DOHH2 (cell line): Measurements from ENCODE around the gene SHROOM3.

Experiments used
- H3F3A ChIP-seq: fragments of 200-600 bp; sonication (generic), shearing (Covaris generic); 2 replicates; pipeline ENCODE4 v1.6.0; 2016; ENCODE audit warnings: antibody characterized with exemption, mild to moderate bottlenecking; ENCODE audit not compliant: control insufficient read depth, insufficient read depth
- H3K27ac ChIP-seq: fragments of 200-600 bp; sonication (generic); 2 replicates; pipeline ENCODE4 v1.5.1; 2014; ENCODE audit warnings: low read depth, mild to moderate bottlenecking, low read length, moderate library complexity
- H3K27me3 ChIP-seq: fragments of 200-600 bp; sonication (generic); 2 replicates; pipeline ENCODE4 v1.6.1; 2014; ENCODE audit warnings: mild to moderate bottlenecking, low read length, mixed read lengths; ENCODE audit not compliant: control insufficient read depth
- H3K36me3 ChIP-seq: fragments of 200-600 bp; sonication (generic); 2 replicates; pipeline ENCODE4 v1.6.1; 2014; ENCODE audit warnings: mild to moderate bottlenecking, low read length, moderate library complexity, mixed read lengths; ENCODE audit not compliant: control insufficient read depth
- H3K4me1 ChIP-seq: fragments of 200-600 bp; sonication (generic); 2 replicates; pipeline ENCODE4 v1.6.1; 2014; ENCODE audit warnings: mild to moderate bottlenecking, low read length, mixed read lengths; ENCODE audit not compliant: control insufficient read depth
- H3K4me2 ChIP-seq: fragments of 200-600 bp; sonication (generic); 2 replicates; pipeline ENCODE4 v1.6.0; 2014; ENCODE audit warnings: mild to moderate bottlenecking, low read length, moderate library complexity
- H3K4me3 ChIP-seq: fragments of 200-600 bp; sonication (generic); 2 replicates; pipeline ENCODE4 v1.5.1; 2014; ENCODE audit warnings: mild to moderate bottlenecking, low read length, mixed read lengths
- H3K79me2 ChIP-seq: fragments of 200-600 bp; sonication (generic); 2 replicates; pipeline ENCODE4 v1.6.1; 2014; ENCODE audit warnings: mild to moderate bottlenecking, low read length, mixed read lengths; ENCODE audit not compliant: control insufficient read depth
- H3K9me2 ChIP-seq: fragments of 200-600 bp; sonication (generic); replicated peaks from 2 replicates; pipeline ENCODE4 v1.6.1; 2014; ENCODE audit warnings: mild to moderate bottlenecking, low read length, mixed read lengths; ENCODE audit not compliant: control insufficient read depth
- H3K9me3 ChIP-seq: fragments of 200-600 bp; sonication (generic); 2 replicates; pipeline ENCODE4 v1.6.1; 2014; ENCODE audit warnings: antibody characterized with exemption, low read length, mixed read lengths; ENCODE audit not compliant: control insufficient read depth, insufficient read depth
- H4K20me1 ChIP-seq: fragments of 200-600 bp; sonication (generic); 2 replicates; pipeline ENCODE4 v1.6.0; 2014; ENCODE audit warnings: low read depth, mild to moderate bottlenecking, antibody characterized with exemption, low read length, moderate library complexity; ENCODE audit not compliant: control insufficient read depth, insufficient read depth
- EZH2phosphoT487 ChIP-seq: fragments of 200-600 bp; sonication (generic); IDR thresholded peaks from 2 replicates; pipeline ENCODE4 v1.6.1; 2017; ENCODE audit warnings: borderline replicate concordance, mild to moderate bottlenecking, antibody characterized with exemption, low read length, moderate library complexity, mixed read lengths
- TF ChIP-seq, protein P1 (sequence below): fragments of 200-600 bp; sonication (generic); IDR thresholded peaks from one replicate; pipeline ENCODE4 v1.5.1; 2014; ENCODE audit warnings: antibody characterized with exemption, mild to moderate bottlenecking, low read depth, low read length; ENCODE audit not compliant: poor library complexity, severe bottlenecking

The SHROOM3 gene

DNA sequence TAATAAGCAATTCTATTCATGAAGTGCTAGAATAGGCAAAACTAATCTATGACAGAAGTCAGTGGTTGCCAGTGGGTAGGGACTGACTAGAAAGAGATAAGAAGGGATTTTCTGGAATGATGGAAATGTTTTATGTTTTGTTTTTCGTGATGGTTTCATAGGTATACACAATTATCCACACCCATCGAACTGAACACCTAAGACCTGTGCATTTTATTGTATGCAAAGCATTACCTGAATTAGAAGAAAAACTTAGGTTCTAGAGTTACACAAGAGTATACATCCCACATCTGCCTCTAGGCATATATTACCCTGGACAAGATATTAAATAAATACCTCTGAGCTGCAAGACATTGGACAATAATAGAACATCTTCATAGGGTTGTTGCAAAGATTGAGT is 257.7 kb downstream of the SHROOM3 start:
- Histone ChIP-seq H3K36me3 (no peaks in the 10 kb centered on the region), H3K9me3 (no peaks in the 10 kb centered on the region), H3K4me1 (no peaks in the 10 kb centered on the region), H3F3A (no peaks in the 10 kb centered on the region), H3K4me3 (no peak overlapping the region), H3K27ac (no peak overlapping the region), H3K9me2 (no peaks in the 10 kb centered on the region), H3K27me3 (peaks cover 37% of the 10 kb centered on the region), H4K20me1 (no peaks in the 10 kb centered on the region), H3K4me2 (no peak overlapping the region), H3K79me2 (no peaks in the 10 kb centered on the region)
- TF ChIP-seq EZH2phosphoT487, result no peak
- TF ChIP-seq, protein P1, sequence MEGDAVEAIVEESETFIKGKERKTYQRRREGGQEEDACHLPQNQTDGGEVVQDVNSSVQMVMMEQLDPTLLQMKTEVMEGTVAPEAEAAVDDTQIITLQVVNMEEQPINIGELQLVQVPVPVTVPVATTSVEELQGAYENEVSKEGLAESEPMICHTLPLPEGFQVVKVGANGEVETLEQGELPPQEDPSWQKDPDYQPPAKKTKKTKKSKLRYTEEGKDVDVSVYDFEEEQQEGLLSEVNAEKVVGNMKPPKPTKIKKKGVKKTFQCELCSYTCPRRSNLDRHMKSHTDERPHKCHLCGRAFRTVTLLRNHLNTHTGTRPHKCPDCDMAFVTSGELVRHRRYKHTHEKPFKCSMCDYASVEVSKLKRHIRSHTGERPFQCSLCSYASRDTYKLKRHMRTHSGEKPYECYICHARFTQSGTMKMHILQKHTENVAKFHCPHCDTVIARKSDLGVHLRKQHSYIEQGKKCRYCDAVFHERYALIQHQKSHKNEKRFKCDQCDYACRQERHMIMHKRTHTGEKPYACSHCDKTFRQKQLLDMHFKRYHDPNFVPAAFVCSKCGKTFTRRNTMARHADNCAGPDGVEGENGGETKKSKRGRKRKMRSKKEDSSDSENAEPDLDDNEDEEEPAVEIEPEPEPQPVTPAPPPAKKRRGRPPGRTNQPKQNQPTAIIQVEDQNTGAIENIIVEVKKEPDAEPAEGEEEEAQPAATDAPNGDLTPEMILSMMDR, result no peak

DNA sequence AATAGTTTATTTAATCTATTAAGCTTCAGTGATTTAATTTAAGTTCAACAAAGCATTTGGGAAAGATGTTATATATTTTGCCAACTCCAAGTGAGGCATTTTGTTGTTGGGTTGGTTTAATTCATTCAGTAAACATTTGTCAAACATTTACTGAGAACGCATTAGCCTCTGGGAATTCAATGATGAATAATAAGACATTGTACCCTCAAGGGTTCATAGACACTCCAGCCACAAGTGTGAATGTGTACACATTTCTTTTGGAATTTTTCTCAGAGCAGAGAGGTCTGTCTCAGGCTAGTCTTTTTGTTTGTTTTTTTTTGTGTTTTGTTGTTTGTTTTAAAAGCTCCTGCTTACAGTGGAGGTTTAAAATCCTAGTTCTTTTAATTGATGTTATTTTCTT is 259.0 kb downstream of the SHROOM3 start:
- no peaks in the 10 kb centered on the region for H3K9me2 ChIP-seq
- H3F3A ChIP-seq, result no peaks in the 10 kb centered on the region
- no peaks in the 10 kb centered on the region for H4K20me1 ChIP-seq
- no peaks in the 10 kb centered on the region for H3K36me3 ChIP-seq
- H3K79me2 ChIP-seq, result no peaks in the 10 kb centered on the region
- no peak for TF ChIP-seq EZH2phosphoT487
- TF ChIP-seq, protein P1, result no peak
- no peak overlapping the region for H3K4me2 ChIP-seq
- H3K4me3 ChIP-seq, result no peak overlapping the region
- H3K9me3 ChIP-seq, result no peaks in the 10 kb centered on the region
- H3K27ac ChIP-seq, result no peak overlapping the region
- no peaks in the 10 kb centered on the region for H3K4me1 ChIP-seq
- H3K27me3 ChIP-seq, result peaks cover 25% of the 10 kb centered on the region

- Histone ChIP-seq H3K4me2 (no peak overlapping the region), H3K9me3 (no peaks in the 10 kb centered on the region), H3K4me1 (no peaks in the 10 kb centered on the region), H3K27ac (no peak overlapping the region), H3F3A (no peaks in the 10 kb centered on the region), H3K9me2 (no peaks in the 10 kb centered on the region), H4K20me1 (no peaks in the 10 kb centered on the region), H3K36me3 (no peaks in the 10 kb centered on the region), H3K79me2 (no peaks in the 10 kb centered on the region), H3K4me3 (no peak overlapping the region), H3K27me3 (peaks cover 9% of the 10 kb centered on the region)
- TF ChIP-seq, protein P1, result no peak
- no peak for TF ChIP-seq EZH2phosphoT487
Observed at GRCh38 chr4:76696109-76696508, 261.1 kb downstream of the SHROOM3 start.
